Ishikawa (cell line): ENCODE data around the gene ATG12.

Experiments used
- EP300 ChIP-seq: IDR thresholded peaks from 2 replicates; pipeline ENCODE4 v1.6.1; 2012; ENCODE audit warnings: borderline replicate concordance
- NFIC ChIP-seq: IDR thresholded peaks from 2 replicates; pipeline ENCODE4 v1.6.1; 2012

- TF ChIP-seq NFIC = no peak
- no peak for TF ChIP-seq EP300
These were observed 22.5 kb downstream of the ATG12 start for GRCh38 chr5:115818821-115819220.
